DND-41 (cell line): ENCODE data around the gene CFAP298.

Source experiments
- ATAC-seq: fragments of 200-7000 bp; cut with Tn5 transposase; 3 replicates; pipeline ENCODE4 v1.9.1; 2021; ENCODE audit warnings: low read depth; ENCODE audit not compliant: insufficient read depth
- DNase-seq: peaks from one replicate; pipeline ENCODE4 v3.0.0-alpha.2; 2020
- H2AFZ ChIP-seq: 2 replicates; pipeline ENCODE4 v1.6.0; 2012; ENCODE audit warnings: low read depth, low read length
- H3K27ac ChIP-seq: 2 replicates; pipeline ENCODE4 v1.5.1; 2012; ENCODE audit warnings: low read length, inconsistent platforms
- H3K27me3 ChIP-seq: fragments of 200-600 bp; sonication (generic); 2 replicates; pipeline ENCODE4 v1.6.0; 2012; ENCODE audit warnings: low read length, mild to moderate bottlenecking, inconsistent platforms; ENCODE audit not compliant: insufficient read depth, poor library complexity
- H3K36me3 ChIP-seq: 2 replicates; pipeline ENCODE4 v1.5.1; 2012; ENCODE audit warnings: low read length, inconsistent platforms; ENCODE audit not compliant: insufficient read depth
- H3K4me1 ChIP-seq: 2 replicates; pipeline ENCODE4 v1.5.1; 2012; ENCODE audit warnings: mild to moderate bottlenecking, low read length; ENCODE audit not compliant: insufficient read depth
- H3K4me2 ChIP-seq: 2 replicates; pipeline ENCODE4 v1.6.0; 2012; ENCODE audit warnings: mild to moderate bottlenecking, moderate library complexity, low read length, inconsistent platforms; ENCODE audit not compliant: insufficient read depth
- H3K4me3 ChIP-seq, 2 experiments: fragments of 200-600 bp in 1 of 2; shearing (Covaris generic) in 1 of 2; 2 replicates each; pipeline ENCODE4 v1.5.1; 2012 to 2016; ENCODE audit warnings: inconsistent platforms in 2 of 2, low read length in 2 of 2, mild to moderate bottlenecking in 2 of 2, low read depth in 1 of 2, moderate library complexity in 1 of 2
- H3K79me2 ChIP-seq: 2 replicates; pipeline ENCODE4 v1.6.0; 2012; ENCODE audit warnings: low read length, inconsistent platforms; ENCODE audit not compliant: insufficient read depth
- H3K9ac ChIP-seq: 2 replicates; pipeline ENCODE4 v1.6.0; 2012; ENCODE audit warnings: low read depth, mild to moderate bottlenecking, inconsistent platforms, low read length, moderate library complexity
- H3K9me3 ChIP-seq: 2 replicates; pipeline ENCODE4 v1.5.1; 2012; ENCODE audit warnings: low read length, moderate library complexity, mild to moderate bottlenecking, inconsistent platforms; ENCODE audit not compliant: insufficient read depth, severe bottlenecking
- H4K20me1 ChIP-seq: 2 replicates; pipeline ENCODE4 v1.6.0; 2012; ENCODE audit warnings: low read length; ENCODE audit not compliant: insufficient read depth
- EZH2 ChIP-seq: IDR thresholded peaks from 3 replicates; pipeline ENCODE4 v1.6.1; 2012; ENCODE audit warnings: borderline replicate concordance, low read depth, mild to moderate bottlenecking, moderate library complexity, low read length, inconsistent platforms; ENCODE audit not compliant: severe bottlenecking
- TF ChIP-seq, protein P1 (sequence below): IDR thresholded peaks from 2 replicates; pipeline ENCODE4 v1.5.1; 2012; ENCODE audit warnings: borderline replicate concordance, low read length, moderate library complexity, mild to moderate bottlenecking; ENCODE audit not compliant: poor library complexity, severe bottlenecking; ENCODE audit errors: extremely low read depth

CFAP298 gene

DNA sequence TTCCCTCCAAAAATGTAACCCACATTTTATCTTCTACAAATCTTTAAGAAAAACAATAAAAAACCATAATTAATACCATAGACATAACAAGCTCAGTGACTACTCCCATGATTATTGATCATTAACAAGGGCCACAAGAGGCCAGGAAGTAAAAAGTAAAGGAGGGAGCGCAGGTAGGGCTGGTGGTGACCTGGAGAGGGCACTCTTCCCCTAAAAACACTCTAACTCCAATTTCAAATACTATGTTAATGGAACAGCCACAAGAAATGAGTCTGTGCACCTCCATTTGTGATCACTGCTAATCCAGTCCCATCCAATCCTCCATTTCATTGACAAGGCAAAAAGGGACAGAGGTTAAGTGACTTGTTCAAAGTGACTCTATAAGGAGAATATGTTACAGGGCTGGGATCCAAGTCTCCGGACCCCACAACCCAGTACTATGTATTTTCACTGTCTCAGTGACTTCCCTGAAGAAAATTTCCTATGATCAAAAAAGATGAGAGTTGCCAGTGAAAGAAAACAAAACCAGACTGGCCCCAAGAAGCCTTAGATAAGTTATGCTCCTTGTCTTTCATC is 41.2 kb upstream of the CFAP298 start:
- DNase-seq (peak; percentile 20), ATAC-seq (peak; percentile 69; the same call in 2 of the 3 replicates)
- no peak overlapping the region for H3K4me3 ChIP-seq
- no peak overlapping the region for H3K27ac ChIP-seq
- H3K9ac ChIP-seq, result no peak overlapping the region
- TF ChIP-seq EZH2, result no peak
- TF ChIP-seq, protein P1, sequence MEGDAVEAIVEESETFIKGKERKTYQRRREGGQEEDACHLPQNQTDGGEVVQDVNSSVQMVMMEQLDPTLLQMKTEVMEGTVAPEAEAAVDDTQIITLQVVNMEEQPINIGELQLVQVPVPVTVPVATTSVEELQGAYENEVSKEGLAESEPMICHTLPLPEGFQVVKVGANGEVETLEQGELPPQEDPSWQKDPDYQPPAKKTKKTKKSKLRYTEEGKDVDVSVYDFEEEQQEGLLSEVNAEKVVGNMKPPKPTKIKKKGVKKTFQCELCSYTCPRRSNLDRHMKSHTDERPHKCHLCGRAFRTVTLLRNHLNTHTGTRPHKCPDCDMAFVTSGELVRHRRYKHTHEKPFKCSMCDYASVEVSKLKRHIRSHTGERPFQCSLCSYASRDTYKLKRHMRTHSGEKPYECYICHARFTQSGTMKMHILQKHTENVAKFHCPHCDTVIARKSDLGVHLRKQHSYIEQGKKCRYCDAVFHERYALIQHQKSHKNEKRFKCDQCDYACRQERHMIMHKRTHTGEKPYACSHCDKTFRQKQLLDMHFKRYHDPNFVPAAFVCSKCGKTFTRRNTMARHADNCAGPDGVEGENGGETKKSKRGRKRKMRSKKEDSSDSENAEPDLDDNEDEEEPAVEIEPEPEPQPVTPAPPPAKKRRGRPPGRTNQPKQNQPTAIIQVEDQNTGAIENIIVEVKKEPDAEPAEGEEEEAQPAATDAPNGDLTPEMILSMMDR, result peak; percentile 72
- no peaks in the 10 kb centered on the region for H3K4me1 ChIP-seq
- no peaks in the 10 kb centered on the region for H3K27me3 ChIP-seq
- no peak overlapping the region for H2AFZ ChIP-seq
- H3K4me2 ChIP-seq, result no peak overlapping the region
- H3K9me3 ChIP-seq, result peaks cover 5% of the 10 kb centered on the region
- peaks cover 30% of the 10 kb centered on the region for H3K36me3 ChIP-seq
- no peaks in the 10 kb centered on the region for H3K79me2 ChIP-seq
- no peaks in the 10 kb centered on the region for H4K20me1 ChIP-seq

DNA sequence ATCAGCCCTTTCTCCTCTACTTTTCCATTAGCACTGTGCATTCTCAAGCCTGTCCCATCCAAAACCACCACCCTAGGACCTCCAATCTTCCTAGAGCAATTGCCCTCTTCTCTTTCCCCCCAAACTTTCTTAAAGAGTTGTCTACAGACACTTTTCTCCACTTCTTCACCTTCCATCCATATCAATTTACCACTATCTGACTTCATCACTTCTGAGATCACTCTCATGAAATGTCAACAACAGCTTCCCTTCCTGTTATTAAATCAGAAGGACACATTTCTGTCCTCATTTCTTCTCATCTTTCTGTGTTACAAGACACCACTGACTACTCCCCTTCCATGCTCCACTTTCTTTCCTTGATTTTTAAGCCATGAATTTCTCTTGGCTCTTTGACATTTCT is 36.0 kb upstream of the CFAP298 start:
- no peaks in the 10 kb centered on the region for H4K20me1 ChIP-seq
- no peak overlapping the region for H2AFZ ChIP-seq
- H3K27me3 ChIP-seq, result no peaks in the 10 kb centered on the region
- no peak for ATAC-seq
- no peak for DNase-seq
- H3K4me1 ChIP-seq, result no peaks in the 10 kb centered on the region
- no peak overlapping the region for H3K4me3 ChIP-seq
- H3K9ac ChIP-seq, result no peak overlapping the region
- no peak overlapping the region for H3K4me2 ChIP-seq
- no peaks in the 10 kb centered on the region for H3K9me3 ChIP-seq
- no peaks in the 10 kb centered on the region for H3K79me2 ChIP-seq
- TF ChIP-seq, protein P1, result no peak
- TF ChIP-seq EZH2, result no peak
- peaks cover 14% of the 10 kb centered on the region; the same call in 1 of the 2 replicates for H3K36me3 ChIP-seq
- no peak overlapping the region for H3K27ac ChIP-seq

DNA sequence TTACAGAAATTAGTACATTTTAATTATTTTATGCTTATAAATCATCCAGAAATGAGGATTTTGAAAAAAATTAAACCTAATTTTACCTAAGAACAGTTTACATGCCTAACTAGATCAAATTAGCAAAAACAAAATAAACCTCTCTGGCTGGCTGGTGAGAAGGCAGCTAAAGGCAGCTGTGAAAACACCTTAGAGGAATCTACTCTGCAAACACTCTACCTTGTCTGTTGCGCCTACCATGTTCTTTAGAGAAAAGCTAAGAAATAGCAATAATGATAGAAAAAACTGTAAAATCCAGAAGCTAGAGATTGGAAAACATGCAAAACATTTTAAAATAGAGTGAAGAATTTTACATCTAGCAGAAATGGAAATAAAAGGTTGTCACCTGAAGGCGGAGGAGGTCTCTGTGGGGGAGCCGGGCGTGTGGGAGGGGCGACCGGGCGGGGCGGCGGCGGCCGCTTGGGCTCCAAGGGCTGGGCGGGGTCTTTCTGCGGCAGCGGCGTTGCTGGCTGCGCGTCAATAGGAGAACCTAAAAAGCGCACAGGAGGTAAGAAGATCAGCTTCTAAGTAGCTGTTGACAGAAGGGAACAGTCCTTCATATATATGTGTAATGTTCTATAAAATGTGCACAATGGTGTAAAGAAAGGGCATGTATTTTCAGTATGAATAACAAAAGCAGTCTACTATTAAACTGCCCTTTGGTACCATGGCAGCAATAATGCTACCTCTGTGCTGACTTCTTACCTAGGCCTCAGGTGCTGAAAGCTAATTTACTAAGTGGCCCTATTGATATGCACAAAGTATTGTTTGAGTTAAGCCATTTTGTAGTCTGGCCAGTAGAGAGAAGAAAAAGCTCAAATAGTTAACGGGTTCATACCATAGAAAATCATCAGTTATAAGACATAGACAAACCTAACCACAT is 33.3 kb upstream of the CFAP298 start:
- DNase-seq (no peak), ATAC-seq (no peak)
- Histone ChIP-seq H3K4me2 (no peak overlapping the region), H2AFZ (no peak overlapping the region), H3K27me3 (no peaks in the 10 kb centered on the region), H3K27ac (no peak overlapping the region), H3K9me3 (no peaks in the 10 kb centered on the region), H3K9ac (no peak overlapping the region), H3K36me3 (peaks cover 27% of the 10 kb centered on the region; the same call in 1 of the 2 replicates), H3K4me1 (no peaks in the 10 kb centered on the region), H3K79me2 (no peaks in the 10 kb centered on the region), H4K20me1 (no peaks in the 10 kb centered on the region), H3K4me3 (no peak overlapping the region)
- no peak for TF ChIP-seq EZH2
- TF ChIP-seq, protein P1, result no peak
